HEK293 (cell line): ENCODE measurements around the gene SGMS1.

ENCODE experiments used
- KLF16 ChIP-seq: fragments of 450-650 bp; formaldehyde crosslinking; IDR thresholded peaks from 2 replicates; pipeline ENCODE4 v1.5.1; 2017; ENCODE audit warnings: missing biosample characterization, missing genetic modification characterization
- KLF7 ChIP-seq: fragments of 450-650 bp; formaldehyde crosslinking; IDR thresholded peaks from 2 replicates; pipeline ENCODE4 v1.5.1; 2016; ENCODE audit warnings: missing biosample characterization, missing genetic modification characterization, borderline replicate concordance
- MZF1 ChIP-seq: fragments of 450-650 bp; formaldehyde crosslinking; IDR thresholded peaks from 2 replicates; pipeline ENCODE4 v1.5.1; 2017; ENCODE audit warnings: missing biosample characterization, missing genetic modification characterization, borderline replicate concordance
- PRDM1 ChIP-seq: fragments of 450-650 bp; formaldehyde crosslinking; IDR thresholded peaks from 2 replicates; pipeline ENCODE4; 2016; ENCODE audit warnings: missing biosample characterization, missing genetic modification characterization
- YY2 ChIP-seq: fragments of 450-650 bp; formaldehyde crosslinking; IDR thresholded peaks from 2 replicates; pipeline ENCODE4 v1.5.1; 2016; ENCODE audit warnings: missing biosample characterization, missing genetic modification characterization
- ZBTB1 ChIP-seq: fragments of 450-650 bp; formaldehyde crosslinking; IDR thresholded peaks from 2 replicates; pipeline ENCODE4 v1.5.1; 2016; ENCODE audit warnings: missing biosample characterization, missing genetic modification characterization
- ZBTB7A ChIP-seq: fragments of 450-650 bp; formaldehyde crosslinking; IDR thresholded peaks from 2 replicates; pipeline ENCODE4 v1.5.1; 2016; ENCODE audit warnings: low read depth, missing biosample characterization, missing genetic modification characterization
- ZNF223 ChIP-seq: fragments of 450-650 bp; formaldehyde crosslinking; IDR thresholded peaks from 2 replicates; pipeline ENCODE4 v1.5.1; 2016; ENCODE audit warnings: missing biosample characterization, missing genetic modification characterization
- ZNF335 ChIP-seq: fragments of 450-650 bp; formaldehyde crosslinking; conservative IDR thresholded peaks from 2 replicates; pipeline ENCODE4 v1.5.1; 2016; ENCODE audit warnings: missing biosample characterization, missing genetic modification characterization
- ZNF366 ChIP-seq: fragments of 450-650 bp; formaldehyde crosslinking; conservative IDR thresholded peaks from 2 replicates; pipeline ENCODE4 v1.5.1; 2016; ENCODE audit warnings: missing biosample characterization, missing genetic modification characterization
- ZNF37A ChIP-seq: fragments of 450-650 bp; IDR thresholded peaks from 2 replicates; pipeline ENCODE4 v1.5.1; 2018; ENCODE audit warnings: missing biosample characterization, missing genetic modification characterization
- ZNF391 ChIP-seq: fragments of 450-650 bp; formaldehyde crosslinking; IDR thresholded peaks from 2 replicates; pipeline ENCODE4 v1.5.1; 2016; ENCODE audit warnings: low read depth, missing biosample characterization, missing genetic modification characterization, borderline replicate concordance
- ZNF548 ChIP-seq: fragments of 450-650 bp; formaldehyde crosslinking; IDR thresholded peaks from 2 replicates; pipeline ENCODE4 v1.5.1; 2016; ENCODE audit warnings: missing biosample characterization, missing genetic modification characterization
- ZNF549 ChIP-seq: fragments of 450-650 bp; IDR thresholded peaks from 2 replicates; pipeline ENCODE4 v1.5.1; 2018; ENCODE audit warnings: missing biosample characterization, missing genetic modification characterization, mild to moderate bottlenecking, inconsistent platforms, moderate library complexity
- ZNF555 ChIP-seq: fragments of 450-650 bp; formaldehyde crosslinking; conservative IDR thresholded peaks from 2 replicates; pipeline ENCODE4 v1.5.1; 2017; ENCODE audit warnings: missing biosample characterization, mild to moderate bottlenecking, missing genetic modification characterization, inconsistent platforms
- ZNF660 ChIP-seq: fragments of 450-650 bp; IDR thresholded peaks from 2 replicates; pipeline ENCODE4 v1.5.1; 2018; ENCODE audit warnings: missing biosample characterization, mild to moderate bottlenecking, missing genetic modification characterization
- ZNF677 ChIP-seq: fragments of 450-650 bp; IDR thresholded peaks from 2 replicates; pipeline ENCODE4 v1.5.0; 2018; ENCODE audit warnings: missing biosample characterization, mild to moderate bottlenecking, missing genetic modification characterization, moderate library complexity
- ZNF777 ChIP-seq: fragments of 450-650 bp; formaldehyde crosslinking; IDR thresholded peaks from 2 replicates; pipeline ENCODE4 v1.5.1; 2017; ENCODE audit warnings: missing biosample characterization, missing genetic modification characterization, borderline replicate concordance
- ZNF791 ChIP-seq: fragments of 450-650 bp; formaldehyde crosslinking; IDR thresholded peaks from 2 replicates; pipeline ENCODE4 v1.5.1; 2016; ENCODE audit warnings: missing biosample characterization, missing genetic modification characterization
- TF ChIP-seq, protein P1 (sequence below): fragments of 450-650 bp; formaldehyde crosslinking; IDR thresholded peaks from 2 replicates; pipeline ENCODE4 v1.5.1; 2016; ENCODE audit warnings: missing biosample characterization, missing genetic modification characterization, low read depth
- TF ChIP-seq, protein P2 (sequence below): sonication (generic); formaldehyde crosslinking; IDR thresholded peaks from 2 replicates; pipeline ENCODE4 v1.8.1; 2022; ENCODE audit warnings: mild to moderate bottlenecking, moderate library complexity, missing genetic modification reagents
- TF ChIP-seq, protein P3 (sequence below): fragments of 450-650 bp; formaldehyde crosslinking; IDR thresholded peaks from 2 replicates; pipeline ENCODE4 v1.5.1; 2016; ENCODE audit warnings: missing biosample characterization, missing genetic modification characterization
- TF ChIP-seq, protein P4 (sequence below): fragments of 450-650 bp; formaldehyde crosslinking; IDR thresholded peaks from 2 replicates; pipeline ENCODE4 v1.5.1; 2016; ENCODE audit warnings: missing biosample characterization, missing genetic modification characterization
- TF ChIP-seq, protein P5 (sequence below): fragments of 450-650 bp; formaldehyde crosslinking; IDR thresholded peaks from 2 replicates; pipeline ENCODE4 v1.5.1; 2016; ENCODE audit warnings: missing biosample characterization, missing genetic modification characterization, borderline replicate concordance
- TF ChIP-seq, protein P6 (sequence below): fragments of 450-650 bp; formaldehyde crosslinking; IDR thresholded peaks from 2 replicates; pipeline ENCODE4 v1.5.1; 2016; ENCODE audit warnings: missing biosample characterization, missing genetic modification characterization
- TF ChIP-seq, protein P7 (sequence below): fragments of 450-650 bp; formaldehyde crosslinking; conservative IDR thresholded peaks from 2 replicates; pipeline ENCODE4 v1.5.1; 2016; ENCODE audit warnings: low read depth, missing biosample characterization, missing genetic modification characterization

SGMS1 gene

DNA sequence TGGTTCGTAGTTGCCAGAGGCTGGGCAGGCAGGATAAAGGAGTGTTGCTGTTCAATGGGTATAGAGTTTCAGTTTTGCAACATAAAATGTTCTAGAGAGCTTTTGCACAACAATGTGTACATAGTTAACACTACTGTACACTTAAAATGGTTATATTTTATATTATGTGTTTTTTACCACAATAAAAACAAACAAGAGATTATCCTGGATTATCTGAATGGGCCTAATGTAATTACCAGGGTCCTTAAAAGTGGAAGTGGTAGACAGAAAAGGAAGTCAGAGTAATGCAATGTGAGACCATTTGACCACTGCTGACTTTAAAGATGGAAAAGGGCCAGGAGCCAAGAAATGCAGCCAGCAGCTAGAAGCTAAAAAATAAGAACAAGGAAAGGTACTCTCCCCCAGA is 159.7 kb downstream of the SGMS1 start (continued):
- TF ChIP-seq, protein P1, sequence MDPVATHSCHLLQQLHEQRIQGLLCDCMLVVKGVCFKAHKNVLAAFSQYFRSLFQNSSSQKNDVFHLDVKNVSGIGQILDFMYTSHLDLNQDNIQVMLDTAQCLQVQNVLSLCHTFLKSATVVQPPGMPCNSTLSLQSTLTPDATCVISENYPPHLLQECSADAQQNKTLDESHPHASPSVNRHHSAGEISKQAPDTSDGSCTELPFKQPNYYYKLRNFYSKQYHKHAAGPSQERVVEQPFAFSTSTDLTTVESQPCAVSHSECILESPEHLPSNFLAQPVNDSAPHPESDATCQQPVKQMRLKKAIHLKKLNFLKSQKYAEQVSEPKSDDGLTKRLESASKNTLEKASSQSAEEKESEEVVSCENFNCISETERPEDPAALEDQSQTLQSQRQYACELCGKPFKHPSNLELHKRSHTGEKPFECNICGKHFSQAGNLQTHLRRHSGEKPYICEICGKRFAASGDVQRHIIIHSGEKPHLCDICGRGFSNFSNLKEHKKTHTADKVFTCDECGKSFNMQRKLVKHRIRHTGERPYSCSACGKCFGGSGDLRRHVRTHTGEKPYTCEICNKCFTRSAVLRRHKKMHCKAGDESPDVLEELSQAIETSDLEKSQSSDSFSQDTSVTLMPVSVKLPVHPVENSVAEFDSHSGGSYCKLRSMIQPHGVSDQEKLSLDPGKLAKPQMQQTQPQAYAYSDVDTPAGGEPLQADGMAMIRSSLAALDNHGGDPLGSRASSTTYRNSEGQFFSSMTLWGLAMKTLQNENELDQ (tag by site-specific recombination) = no peak
- TF ChIP-seq ZNF777 (tag by site-specific recombination) (no peak), ZNF37A (tag by site-specific recombination) (peak; percentile 77), ZNF335 (tag by site-specific recombination) (0 out of 2 replicates have a peak, but pooled peaks have one; percentile 9), ZNF791 (no peak), ZBTB1 (tag by site-specific recombination) (peak; percentile 87), ZNF660 (tag by site-specific recombination) (no peak), ZBTB7A (no peak), KLF16 (tag by site-specific recombination) (0 out of 2 replicates have a peak, but pooled peaks have one; percentile 53), MZF1 (peak; percentile 63; the same call in 1 of the 2 replicates), ZNF223 (tag by site-specific recombination) (no peak), ZNF677 (no peak), ZNF366 (peak; percentile 59), ZNF555 (tag by site-specific recombination) (no peak), ZNF548 (tag by site-specific recombination) (no peak), KLF7 (peak; percentile 85), ZNF391 (tag by site-specific recombination) (peak; percentile 97), YY2 (tag by site-specific recombination) (no peak), ZNF549 (tag by site-specific recombination) (peak; percentile 67; the same call in 1 of the 2 replicates), PRDM1 (tag by site-specific recombination) (no peak)
- TF ChIP-seq, protein P2, sequence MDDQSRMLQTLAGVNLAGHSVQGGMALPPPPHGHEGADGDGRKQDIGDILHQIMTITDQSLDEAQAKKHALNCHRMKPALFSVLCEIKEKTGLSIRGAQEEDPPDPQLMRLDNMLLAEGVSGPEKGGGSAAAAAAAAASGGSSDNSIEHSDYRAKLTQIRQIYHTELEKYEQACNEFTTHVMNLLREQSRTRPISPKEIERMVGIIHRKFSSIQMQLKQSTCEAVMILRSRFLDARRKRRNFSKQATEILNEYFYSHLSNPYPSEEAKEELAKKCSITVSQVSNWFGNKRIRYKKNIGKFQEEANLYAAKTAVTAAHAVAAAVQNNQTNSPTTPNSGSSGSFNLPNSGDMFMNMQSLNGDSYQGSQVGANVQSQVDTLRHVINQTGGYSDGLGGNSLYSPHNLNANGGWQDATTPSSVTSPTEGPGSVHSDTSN = no peak
- TF ChIP-seq, protein P3, sequence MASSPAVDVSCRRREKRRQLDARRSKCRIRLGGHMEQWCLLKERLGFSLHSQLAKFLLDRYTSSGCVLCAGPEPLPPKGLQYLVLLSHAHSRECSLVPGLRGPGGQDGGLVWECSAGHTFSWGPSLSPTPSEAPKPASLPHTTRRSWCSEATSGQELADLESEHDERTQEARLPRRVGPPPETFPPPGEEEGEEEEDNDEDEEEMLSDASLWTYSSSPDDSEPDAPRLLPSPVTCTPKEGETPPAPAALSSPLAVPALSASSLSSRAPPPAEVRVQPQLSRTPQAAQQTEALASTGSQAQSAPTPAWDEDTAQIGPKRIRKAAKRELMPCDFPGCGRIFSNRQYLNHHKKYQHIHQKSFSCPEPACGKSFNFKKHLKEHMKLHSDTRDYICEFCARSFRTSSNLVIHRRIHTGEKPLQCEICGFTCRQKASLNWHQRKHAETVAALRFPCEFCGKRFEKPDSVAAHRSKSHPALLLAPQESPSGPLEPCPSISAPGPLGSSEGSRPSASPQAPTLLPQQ (tag by site-specific recombination) = peak; percentile 75
- TF ChIP-seq, protein P4, sequence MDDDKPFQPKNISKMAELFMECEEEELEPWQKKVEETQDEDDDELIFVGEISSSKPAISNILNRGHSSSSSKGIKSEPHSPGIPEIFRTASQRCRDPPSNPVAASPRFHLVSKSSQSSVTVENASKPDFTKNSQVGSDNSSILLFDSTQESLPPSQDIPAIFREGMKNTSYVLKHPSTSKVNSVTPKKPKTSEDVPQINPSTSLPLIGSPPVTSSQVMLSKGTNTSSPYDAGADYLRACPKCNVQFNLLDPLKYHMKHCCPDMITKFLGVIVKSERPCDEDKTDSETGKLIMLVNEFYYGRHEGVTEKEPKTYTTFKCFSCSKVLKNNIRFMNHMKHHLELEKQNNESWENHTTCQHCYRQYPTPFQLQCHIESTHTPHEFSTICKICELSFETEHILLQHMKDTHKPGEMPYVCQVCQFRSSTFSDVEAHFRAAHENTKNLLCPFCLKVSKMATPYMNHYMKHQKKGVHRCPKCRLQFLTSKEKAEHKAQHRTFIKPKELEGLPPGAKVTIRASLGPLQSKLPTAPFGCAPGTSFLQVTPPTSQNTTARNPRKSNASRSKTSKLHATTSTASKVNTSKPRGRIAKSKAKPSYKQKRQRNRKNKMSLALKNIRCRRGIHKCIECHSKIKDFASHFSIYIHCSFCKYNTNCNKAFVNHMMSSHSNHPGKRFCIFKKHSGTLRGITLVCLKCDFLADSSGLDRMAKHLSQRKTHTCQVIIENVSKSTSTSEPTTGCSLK (tag by site-specific recombination) = no peak
- TF ChIP-seq, protein P5, sequence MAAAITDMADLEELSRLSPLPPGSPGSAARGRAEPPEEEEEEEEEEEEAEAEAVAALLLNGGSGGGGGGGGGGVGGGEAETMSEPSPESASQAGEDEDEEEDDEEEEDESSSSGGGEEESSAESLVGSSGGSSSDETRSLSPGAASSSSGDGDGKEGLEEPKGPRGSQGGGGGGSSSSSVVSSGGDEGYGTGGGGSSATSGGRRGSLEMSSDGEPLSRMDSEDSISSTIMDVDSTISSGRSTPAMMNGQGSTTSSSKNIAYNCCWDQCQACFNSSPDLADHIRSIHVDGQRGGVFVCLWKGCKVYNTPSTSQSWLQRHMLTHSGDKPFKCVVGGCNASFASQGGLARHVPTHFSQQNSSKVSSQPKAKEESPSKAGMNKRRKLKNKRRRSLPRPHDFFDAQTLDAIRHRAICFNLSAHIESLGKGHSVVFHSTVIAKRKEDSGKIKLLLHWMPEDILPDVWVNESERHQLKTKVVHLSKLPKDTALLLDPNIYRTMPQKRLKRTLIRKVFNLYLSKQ (tag by site-specific recombination) = no peak
- TF ChIP-seq, protein P6, sequence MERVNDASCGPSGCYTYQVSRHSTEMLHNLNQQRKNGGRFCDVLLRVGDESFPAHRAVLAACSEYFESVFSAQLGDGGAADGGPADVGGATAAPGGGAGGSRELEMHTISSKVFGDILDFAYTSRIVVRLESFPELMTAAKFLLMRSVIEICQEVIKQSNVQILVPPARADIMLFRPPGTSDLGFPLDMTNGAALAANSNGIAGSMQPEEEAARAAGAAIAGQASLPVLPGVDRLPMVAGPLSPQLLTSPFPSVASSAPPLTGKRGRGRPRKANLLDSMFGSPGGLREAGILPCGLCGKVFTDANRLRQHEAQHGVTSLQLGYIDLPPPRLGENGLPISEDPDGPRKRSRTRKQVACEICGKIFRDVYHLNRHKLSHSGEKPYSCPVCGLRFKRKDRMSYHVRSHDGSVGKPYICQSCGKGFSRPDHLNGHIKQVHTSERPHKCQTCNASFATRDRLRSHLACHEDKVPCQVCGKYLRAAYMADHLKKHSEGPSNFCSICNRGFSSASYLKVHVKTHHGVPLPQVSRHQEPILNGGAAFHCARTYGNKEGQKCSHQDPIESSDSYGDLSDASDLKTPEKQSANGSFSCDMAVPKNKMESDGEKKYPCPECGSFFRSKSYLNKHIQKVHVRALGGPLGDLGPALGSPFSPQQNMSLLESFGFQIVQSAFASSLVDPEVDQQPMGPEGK (tag by site-specific recombination) = peak; percentile 67
- TF ChIP-seq, protein P7, sequence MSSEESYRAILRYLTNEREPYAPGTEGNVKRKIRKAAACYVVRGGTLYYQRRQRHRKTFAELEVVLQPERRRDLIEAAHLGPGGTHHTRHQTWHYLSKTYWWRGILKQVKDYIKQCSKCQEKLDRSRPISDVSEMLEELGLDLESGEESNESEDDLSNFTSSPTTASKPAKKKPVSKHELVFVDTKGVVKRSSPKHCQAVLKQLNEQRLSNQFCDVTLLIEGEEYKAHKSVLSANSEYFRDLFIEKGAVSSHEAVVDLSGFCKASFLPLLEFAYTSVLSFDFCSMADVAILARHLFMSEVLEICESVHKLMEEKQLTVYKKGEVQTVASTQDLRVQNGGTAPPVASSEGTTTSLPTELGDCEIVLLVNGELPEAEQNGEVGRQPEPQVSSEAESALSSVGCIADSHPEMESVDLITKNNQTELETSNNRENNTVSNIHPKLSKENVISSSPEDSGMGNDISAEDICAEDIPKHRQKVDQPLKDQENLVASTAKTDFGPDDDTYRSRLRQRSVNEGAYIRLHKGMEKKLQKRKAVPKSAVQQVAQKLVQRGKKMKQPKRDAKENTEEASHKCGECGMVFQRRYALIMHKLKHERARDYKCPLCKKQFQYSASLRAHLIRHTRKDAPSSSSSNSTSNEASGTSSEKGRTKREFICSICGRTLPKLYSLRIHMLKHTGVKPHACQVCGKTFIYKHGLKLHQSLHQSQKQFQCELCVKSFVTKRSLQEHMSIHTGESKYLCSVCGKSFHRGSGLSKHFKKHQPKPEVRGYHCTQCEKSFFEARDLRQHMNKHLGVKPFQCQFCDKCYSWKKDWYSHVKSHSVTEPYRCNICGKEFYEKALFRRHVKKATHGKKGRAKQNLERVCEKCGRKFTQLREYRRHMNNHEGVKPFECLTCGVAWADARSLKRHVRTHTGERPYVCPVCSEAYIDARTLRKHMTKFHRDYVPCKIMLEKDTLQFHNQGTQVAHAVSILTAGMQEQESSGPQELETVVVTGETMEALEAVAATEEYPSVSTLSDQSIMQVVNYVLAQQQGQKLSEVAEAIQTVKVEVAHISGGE = no peak
